Stimulated activated CD8-positive, alpha-beta memory T cell treated with anti-CD3 and anti-CD28 coated beads, Interleukin-12 subunit alpha, Interleukin-12 subunit beta, amount 100 ng/mL, for 24 hours (primary cell): ENCODE results near the gene ALDOC.
"Not testable (repeated sequence)": the region's sequence is repeated elsewhere in the genome, so short reads cannot be mapped to it uniquely, and the experiment has no call there.

ENCODE experiments used
- DNase-seq: peaks from one replicate; pipeline ENCODE4 v3.0.0-alpha.2; 2020; ENCODE audit errors: extremely low read depth

ALDOC gene

GRCh38 chr17:28576758-28577465 is at the start of gene ALDOC:
Gene ALDOC (minus strand): TSS chr17:28576895. CDS start chr17:28575532, 1,363 bp downstream.
- DNase-seq, result peak; percentile 96

- no peak for DNase-seq
These were observed 47.5 kb upstream of the ALDOC start for GRCh38 chr17:28624148-28624547.

GRCh38 chr17:28623696-28624095 is 47.0 kb upstream of the ALDOC start:
- no peak for DNase-seq

GRCh38 chr17:28622186-28622585 is 45.5 kb upstream of the ALDOC start:
- DNase-seq, result no peak

GRCh38 chr17:28620010-28620409 is 43.3 kb upstream of the ALDOC start:
- no peak for DNase-seq

GRCh38 chr17:28618464-28618863 is 41.8 kb upstream of the ALDOC start:
- DNase-seq, result no peak

GRCh38 chr17:28616281-28616680 is 39.6 kb upstream of the ALDOC start:
- DNase-seq, result no peak

GRCh38 chr17:28615260-28615940 is 38.7 kb upstream of the ALDOC start:
- DNase-seq, result no peak

GRCh38 chr17:28613931-28614381 is 37.3 kb upstream of the ALDOC start, which contains the start of gene RSKR:
Gene RSKR (minus strand): TSS chr17:28614185. CDS start chr17:28614161, 24 bp downstream.
- DNase-seq, result no peak

GRCh38 chr17:28612936-28613872 is 36.5 kb upstream of the ALDOC start:
- no peak for DNase-seq

GRCh38 chr17:28612531-28612930 is 35.8 kb upstream of the ALDOC start:
- no peak for DNase-seq

GRCh38 chr17:28610376-28610775 is 33.7 kb upstream of the ALDOC start:
- no peak for DNase-seq

- DNase-seq, result not testable (repeated sequence)
These were observed 27.3 kb upstream of the ALDOC start for GRCh38 chr17:28604031-28604430.

GRCh38 chr17:28599311-28600184 is 22.9 kb upstream of the ALDOC start:
- DNase-seq, result peak; percentile 23

- peak; percentile 86 for DNase-seq
These were observed 22.2 kb upstream of the ALDOC start, which contains the start of gene SPAG5 for GRCh38 chr17:28598799-28599310. Gene SPAG5 (minus strand): TSS chr17:28599025. CDS start chr17:28598946, 79 bp downstream.

GRCh38 chr17:28598389-28598788 is 21.7 kb upstream of the ALDOC start:
- DNase-seq, result no peak

- DNase-seq, result no peak
These were observed 21.1 kb upstream of the ALDOC start for GRCh38 chr17:28597606-28598383.

GRCh38 chr17:28592260-28592659 is 15.6 kb upstream of the ALDOC start:
- no peak for DNase-seq

GRCh38 chr17:28585851-28586250 is 9.2 kb upstream of the ALDOC start:
- DNase-seq, result no peak

- DNase-seq, result no peak
These were observed 7.7 kb upstream of the ALDOC start for GRCh38 chr17:28584434-28584833.
